Putamen (tissue), 1 donor: ENCODE data around the gene RELCH.

Experiments
- DNase-seq: peaks from one replicate; pipeline ENCODE4 v3.0.0-alpha.2; 2016; ENCODE audit warnings: low spot score

The RELCH gene

GRCh38 chr18:62338446-62339105 lies 151.5 kb downstream of the RELCH start:
- DNase-seq: no peak

GRCh38 chr18:62339106-62339988 lies 152.3 kb downstream of the RELCH start:
- peak; percentile 33 for DNase-seq

DNA sequence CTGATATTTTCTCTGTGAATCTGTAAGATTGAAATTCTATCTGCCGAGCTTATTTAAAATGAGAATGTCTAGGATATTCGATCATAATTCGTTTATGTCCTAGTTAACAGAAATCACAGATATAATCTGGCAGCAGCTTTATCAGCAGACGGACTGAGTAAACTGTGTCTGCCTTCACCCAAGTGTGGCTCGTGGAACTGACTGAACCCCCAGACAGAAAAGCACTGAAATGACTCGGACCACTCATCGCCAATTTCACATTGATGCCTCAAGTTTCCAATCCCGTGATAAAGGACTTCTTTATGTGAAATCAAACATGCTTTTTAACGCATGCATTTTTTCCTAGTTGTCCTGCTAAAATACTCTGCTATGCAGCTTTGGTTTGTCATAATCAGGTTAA lies 153.9 kb downstream of the RELCH start:
- no peak for DNase-seq

DNA sequence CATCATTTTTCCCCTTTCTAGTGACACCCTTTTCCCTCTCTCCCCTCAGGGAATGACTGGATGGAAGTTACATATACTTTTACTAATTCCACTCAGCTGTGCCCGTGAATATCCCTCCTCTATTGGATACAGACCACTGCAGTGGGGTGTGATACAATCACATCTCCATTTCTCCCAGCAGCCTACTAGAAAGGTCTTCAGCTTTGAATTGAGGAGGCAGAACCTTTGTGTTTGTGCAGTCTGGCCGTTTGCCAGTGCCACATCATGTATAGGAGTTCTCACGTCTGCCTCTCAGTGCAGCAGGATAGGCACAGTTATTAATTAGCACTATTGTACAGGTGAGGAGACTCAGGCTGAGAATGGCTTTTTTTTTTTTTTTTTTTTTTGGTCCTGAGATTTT lies 154.4 kb downstream of the RELCH start:
- no peak for DNase-seq

DNA sequence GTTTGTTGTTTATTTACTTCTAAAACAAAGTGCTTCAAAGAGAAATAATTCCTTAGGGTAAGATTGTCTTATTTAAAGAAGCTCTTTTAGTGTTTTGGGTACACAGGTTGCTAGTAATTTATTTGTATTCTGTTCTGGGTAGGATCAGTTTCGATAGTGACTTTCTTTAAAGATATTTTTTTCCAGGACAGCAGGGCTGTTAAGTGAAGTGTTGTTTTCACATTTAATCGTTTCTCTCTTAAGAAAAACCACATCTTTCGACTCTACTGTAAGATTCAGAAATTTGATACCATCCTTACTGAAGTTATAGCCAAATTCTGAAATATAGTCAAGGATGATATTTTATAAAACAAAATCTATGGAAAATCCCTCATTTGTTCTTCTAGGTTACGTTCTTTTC lies 155.8 kb downstream of the RELCH start:
- DNase-seq: no peak

DNA sequence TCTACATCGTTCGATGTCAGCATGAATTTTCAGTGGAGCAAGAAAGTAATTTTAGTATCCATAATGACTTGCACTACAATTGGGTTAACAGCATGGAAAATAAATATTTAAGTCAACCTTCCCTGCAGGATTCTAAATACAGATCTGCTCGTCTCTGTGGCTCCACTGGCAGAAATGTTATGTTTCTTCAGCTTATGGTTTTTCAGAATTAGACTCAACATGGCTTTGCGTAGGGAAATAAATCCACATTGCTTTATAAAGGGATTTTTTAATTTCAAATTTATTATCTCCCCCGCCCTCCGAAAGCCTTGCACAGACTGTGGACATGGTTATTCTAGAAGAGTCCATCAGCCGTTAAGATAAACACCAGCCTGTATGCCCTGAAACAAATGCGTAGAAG lies 156.3 kb downstream of the RELCH start:
- DNase-seq: no peak

DNA sequence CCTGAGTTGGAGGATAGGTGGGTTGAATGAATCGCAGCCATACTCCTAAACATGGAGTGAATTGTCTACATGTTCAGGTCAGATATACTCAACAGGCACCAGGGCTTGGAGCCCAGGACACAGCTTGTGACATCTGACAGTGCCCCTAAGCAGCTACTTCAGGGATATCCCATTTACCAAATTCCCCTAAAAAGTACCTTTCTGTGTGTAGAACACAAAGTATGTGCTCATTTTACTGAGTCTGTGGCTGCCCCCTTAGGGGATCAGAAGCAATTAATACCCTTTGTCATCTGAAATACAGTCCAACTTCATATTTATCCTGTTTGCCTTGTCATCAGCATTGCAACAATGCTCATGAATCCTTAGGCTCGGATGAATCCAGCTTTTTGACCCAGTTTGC lies 158.9 kb downstream of the RELCH start:
- no peak for DNase-seq

DNA sequence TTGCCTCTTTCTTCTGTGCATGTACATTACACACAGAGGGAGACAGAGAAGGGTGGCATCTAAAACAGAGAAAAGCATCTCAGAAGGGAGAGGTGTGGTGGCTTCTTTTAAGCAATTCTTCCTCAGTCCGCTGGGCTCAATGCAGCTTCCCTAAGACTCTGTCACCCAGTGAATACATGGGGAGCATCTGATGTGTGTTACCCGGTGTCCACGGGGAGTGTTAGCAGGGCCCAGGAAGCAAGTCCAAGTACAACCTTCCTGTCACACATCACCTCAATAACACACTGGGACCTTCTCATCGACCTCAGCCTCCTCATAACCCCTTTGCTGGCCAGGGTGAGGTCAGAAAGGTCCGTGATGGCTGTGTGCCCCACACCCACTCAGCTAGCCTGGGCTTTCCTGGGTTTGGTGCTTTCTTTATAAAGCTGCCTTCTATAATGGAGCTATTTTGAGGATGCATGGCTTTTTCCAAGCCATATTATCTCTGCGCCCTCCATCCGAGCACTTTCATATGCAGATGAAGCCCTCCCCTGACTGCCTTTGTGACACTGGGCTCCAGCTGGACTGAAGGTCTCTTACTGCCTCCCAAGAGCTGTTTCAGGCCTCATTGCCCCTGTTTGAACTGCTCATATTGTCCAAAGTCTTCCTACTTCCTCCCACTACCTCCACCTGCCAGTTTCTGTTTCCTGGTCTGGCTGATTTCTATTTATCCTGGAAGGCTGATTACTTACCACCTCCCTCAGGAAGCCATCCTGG lies 159.5 kb downstream of the RELCH start:
- DNase-seq: no peak

GRCh38 chr18:62347089-62347506 lies 160.0 kb downstream of the RELCH start:
- DNase-seq: no peak

GRCh38 chr18:62348474-62348873 lies 161.4 kb downstream of the RELCH start:
- DNase-seq: no peak

GRCh38 chr18:62353170-62353569 lies 166.1 kb downstream of the RELCH start:
- DNase-seq: no peak

DNA sequence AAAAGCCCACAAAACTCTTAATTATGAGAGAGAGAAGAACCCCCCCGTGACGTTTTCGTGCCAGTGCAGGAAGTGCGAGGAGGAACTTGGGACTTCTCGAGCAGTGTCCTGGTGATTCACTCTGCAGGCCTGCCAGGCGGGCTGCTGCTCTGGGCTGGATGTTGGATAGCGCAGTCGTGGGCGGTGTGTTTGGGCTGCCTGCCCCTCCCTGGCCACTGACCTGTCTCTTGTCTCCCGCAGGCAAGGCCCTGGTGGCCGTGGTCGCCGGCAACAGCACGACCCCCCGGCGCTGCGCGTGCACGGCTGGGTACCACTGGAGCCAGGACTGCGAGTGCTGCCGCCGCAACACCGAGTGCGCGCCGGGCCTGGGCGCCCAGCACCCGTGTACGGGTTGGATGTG lies 167.1 kb downstream of the RELCH start:
- DNase-seq: no peak

GRCh38 chr18:62357079-62357719 lies 170.1 kb downstream of the RELCH start:
- no peak for DNase-seq
